Fibroblast of upper back skin (primary cell): ENCODE data around the gene MIA3.

Experiments used
- DNase-seq: peaks from one replicate; pipeline ENCODE4 v3.0.0-alpha.2; 2013

The MIA3 gene

DNA sequence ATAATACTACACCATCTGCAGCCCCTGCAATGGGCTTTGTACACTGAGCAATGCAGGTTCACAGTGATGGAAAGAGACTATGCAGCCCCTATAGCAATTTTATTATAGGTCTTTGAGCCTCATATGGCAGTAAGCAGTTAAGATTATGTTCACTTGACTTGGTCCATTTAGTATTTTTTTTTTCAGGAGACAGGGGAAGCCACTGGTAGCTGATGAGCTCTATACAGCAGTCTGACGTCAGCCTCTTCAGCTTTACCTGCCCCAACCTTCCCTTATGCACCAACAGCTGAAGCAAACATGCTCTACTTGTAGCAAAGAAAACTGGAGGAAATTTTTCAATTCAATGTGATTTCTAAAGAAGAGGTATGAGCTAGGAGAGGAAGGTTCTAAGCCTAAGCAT is 62.2 kb downstream of the MIA3 start:
- no peak for DNase-seq

DNA sequence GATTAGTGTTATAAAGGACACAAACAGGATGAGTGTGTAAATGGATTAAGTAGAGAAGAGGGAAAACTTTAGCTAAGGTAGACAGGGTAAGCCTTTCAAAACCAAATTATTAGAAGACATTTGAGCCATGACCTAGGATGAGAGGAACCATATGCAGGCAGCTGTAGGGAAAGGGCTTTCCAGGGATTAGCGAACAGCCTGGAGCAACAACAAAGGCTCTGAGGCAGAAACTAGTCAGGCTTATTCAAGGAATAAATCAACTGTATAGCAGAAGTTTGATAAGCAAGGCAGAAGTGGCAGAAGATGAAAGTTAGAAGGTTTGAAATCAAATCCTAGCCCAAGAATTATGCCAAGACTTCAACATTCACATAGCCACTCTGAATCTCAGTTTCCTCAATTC is 73.1 kb downstream of the MIA3 start:
- DNase-seq = no peak

DNA sequence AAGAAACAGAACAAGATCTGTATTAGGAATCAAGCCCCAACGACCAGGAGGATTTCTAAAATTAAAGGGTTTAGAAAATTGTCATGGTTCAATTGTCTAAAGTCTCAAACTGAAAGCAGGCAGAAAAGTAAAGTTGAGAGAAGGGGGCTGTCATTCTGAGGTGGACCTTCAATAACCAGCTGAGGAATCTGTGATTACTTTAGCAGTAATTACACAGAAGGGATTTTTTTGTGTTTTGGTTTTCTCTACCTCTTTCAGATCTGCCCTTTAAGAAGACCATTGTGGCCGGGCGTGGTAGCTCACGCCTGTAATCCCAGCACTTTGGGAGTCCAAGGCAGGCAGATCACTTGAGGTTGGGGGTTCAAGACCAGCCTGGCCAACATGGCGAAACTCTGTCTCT is 77.0 kb downstream of the MIA3 start:
- DNase-seq = no peak

DNA sequence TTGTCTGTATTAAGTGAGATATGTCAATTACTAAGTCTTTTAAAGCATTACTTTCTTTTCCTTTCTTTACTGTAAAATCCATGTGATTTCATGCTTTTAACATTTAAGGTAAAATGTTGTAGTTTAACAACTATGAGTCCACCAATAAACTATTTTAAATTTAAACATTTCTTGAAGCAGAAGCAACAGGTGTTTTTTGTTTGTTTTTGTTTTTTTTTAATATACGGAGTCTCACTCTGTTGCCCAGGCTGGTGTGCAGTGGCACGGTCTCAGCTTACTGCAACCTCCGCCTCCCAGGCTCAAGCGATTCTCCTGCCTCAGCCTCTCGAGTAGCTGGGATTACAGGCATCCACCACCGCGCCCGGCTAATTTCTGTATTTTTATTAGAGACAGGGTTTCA is 78.8 kb downstream of the MIA3 start:
- no peak for DNase-seq

DNA sequence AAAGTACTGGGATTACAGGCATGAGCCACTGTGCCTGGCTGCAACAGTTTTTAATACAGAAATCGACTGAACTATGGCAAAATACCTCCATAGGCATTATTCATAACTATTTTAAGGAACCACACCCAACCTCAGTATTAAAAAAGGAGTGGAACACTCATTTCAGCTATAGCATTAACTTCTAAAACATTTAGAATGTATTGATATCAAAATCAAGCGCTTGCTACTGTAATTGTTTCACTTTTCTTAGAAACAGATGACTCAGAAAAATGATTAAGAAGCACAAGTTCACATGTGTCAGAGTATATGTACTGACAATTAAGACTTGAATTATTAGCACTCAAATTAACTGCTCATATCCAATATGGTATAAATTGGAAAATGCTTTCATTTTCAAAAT is 79.3 kb downstream of the MIA3 start:
- no peak for DNase-seq

DNA sequence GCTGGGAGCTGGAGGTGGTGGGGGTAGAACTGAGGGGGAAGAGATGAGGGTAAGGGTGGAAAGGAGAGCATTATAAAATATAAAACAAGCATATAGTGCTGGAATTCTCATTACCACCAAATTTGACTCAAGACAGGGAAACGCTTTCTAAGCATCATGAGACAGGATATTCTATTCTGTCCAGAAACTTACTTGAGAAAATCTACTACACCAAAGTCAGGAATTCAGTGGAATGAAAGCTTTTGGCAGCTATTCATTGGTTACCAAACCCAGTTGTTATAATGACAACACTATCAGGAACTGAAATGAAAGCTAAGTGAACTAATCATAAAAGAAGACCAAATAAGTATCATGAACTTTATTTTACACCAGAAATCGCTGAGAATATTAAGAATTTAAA is 79.9 kb downstream of the MIA3 start:
- peak; percentile 28 for DNase-seq

DNA sequence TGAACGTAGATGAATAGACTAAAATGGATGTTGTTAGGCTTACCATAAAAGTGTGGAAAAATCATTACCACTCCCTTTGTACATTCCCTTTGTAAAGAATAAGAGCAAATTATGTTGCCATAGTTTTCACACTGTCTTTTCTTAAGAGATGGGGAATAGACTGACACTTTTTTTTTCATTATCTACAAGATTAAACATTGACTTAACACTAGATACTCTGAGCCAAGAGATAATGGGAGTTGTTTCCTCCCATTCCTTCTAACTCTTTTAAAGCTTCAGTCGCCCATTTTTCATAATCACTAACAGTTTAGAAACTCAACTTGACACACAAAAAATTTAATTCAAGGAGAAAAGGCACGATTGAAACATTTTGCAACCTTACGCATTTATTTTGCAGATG is 84.3 kb downstream of the MIA3 start:
- DNase-seq = no peak

DNA sequence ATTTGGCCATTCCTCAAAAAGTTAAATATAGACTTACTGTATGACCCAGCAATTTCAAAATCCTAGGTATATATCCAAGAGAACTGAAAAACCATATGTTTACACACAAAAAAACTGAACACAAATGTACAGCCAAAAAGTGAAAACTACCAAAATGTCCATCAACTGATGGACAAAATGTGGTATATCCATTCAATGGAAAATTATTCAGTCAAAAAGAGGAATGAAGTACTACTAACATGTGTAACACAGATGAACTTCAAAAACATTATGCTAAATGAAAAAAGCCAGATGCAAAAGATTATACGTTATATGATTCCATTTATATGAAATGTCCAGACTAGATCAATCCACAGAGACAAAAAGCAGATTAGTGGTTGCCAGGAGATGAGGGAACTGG is 86.4 kb downstream of the MIA3 start:
- no peak for DNase-seq

DNA sequence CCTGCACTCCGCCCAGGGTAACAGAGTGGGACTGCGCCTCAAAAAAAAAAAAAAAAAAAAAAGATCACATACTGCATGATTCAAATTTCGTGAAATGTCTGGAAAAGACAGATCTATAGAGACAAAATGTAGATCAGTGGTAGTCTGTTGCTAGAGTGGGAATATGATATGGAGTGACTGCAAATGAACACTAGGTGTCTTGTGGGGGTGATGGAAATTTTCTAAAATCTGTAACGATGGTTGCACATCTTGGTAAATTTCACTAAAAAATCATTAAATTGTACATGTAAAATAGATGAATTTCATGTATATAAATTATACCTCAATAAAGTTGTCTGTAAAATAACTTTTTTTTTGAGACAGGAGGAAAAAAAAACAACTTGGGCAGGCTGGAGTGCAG is 88.9 kb downstream of the MIA3 start:
- DNase-seq = no peak

DNA sequence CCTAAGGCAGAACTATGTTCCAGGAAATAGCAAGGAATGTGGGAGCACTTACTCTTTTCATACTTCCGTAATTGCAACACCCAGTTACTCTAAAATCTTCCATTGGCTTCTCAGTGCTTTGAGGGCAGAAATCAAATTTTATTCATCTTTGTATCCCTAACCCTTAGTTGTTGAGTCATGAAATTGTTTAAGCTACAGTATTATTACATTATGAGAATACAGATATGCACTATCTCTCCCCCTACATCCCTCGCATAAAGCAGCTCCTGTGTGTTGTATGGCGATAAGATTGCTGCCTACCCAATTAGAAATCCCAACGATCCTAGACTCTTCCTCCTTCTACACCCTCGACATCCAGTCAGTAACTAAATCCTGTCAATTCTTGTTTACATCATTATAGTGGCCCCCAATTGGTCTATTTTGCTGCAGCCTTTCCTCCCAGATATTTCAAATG is 91.8 kb downstream of the MIA3 start:
- no peak for DNase-seq

DNA sequence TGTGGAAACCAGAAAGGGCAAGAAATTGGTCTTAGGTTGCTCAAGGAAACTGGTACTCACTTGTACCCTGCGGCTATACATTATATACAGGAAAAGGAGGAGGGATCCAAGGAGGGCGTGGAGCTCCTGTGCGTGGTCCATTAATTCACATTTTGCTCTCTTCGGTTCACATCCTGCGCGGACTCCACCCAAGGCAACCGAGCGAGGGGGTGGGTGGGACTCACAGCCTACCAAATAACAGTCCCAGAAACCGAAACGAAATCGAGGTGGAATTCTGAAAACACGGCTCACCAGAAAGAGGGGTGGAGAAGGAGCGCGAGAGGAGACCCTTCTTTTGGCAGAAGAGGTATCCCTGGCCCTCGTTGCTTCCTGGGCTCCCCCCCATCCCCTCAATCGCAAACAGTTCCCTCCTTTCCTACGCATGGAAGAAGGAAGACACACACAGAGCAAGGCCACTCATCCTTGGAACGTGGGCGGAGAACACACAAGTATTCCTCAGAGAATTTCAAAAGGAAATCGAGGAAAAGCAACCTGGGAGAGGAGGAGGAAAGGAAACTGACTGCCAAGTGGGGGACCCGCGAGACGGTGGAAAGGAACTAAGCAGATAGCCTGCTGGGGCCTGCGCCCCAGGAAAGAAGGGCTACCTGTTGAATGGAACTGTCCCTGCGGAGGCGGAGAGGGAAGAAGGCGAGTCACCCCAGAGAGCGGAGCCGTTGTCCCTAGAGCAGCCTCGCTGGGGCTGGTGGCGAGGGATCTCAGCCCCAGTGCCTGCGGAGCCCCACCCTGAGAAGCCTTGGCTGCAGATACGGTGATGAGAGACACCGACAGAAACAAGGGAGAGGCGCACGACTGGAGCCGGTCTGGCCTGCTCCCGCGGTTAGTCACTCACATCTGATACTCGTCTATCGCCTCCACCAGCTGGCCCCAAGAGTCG is 93.7 kb downstream of the MIA3 start:
- peak; percentile 55 for DNase-seq

DNA sequence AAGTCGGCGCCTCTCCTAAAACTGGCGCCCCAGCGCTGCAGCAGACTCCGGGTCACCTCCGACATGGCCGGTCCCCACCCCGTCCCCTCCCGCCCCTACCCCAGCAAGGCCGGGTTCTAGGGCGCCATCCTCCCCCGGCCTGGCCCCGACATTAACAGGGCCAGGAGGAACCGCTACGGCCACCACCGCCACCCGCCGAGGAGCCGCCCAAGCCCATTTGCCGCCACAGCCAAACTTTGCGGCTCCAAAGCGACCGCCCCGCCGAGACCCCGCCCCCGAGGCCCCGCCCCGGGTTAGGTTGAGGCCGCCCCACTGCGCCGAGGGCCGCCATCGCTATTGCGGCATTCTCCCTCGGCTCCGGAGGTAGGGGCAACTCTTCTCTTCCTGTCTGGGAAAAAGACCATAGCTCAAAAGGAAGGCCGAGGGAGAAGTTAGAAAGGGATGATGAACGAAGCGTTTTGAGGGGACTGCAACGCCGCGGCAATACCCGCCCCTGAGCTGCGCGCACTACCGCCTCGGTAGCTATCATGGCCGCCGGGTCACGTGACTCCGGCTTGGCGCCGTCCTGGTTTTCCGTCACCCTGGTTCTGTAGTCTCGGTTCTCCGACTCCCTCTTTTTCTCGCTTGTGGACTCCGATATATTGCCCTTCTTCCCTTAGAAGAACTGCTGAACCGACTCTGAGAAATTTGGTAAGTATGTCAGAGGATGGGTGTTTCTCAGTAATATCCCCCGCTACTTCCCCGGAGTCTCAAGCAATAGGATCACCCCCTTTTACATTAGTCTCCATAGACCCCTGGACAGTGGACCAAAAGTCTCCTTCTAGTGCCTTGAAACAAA is 94.6 kb downstream of the MIA3 start, which contains the start of the genes AIDA and BROX:
AIDA (minus strand) TSS at position 239 of the 838 bp plus-strand sequence; CDS start at position 65, 174 bp downstream.
BROX (plus strand) TSS at position 312 of the 838 bp plus-strand sequence. CDS start 3,136 bp downstream, outside the sequence.
- peak; percentile 84 for DNase-seq

DNA sequence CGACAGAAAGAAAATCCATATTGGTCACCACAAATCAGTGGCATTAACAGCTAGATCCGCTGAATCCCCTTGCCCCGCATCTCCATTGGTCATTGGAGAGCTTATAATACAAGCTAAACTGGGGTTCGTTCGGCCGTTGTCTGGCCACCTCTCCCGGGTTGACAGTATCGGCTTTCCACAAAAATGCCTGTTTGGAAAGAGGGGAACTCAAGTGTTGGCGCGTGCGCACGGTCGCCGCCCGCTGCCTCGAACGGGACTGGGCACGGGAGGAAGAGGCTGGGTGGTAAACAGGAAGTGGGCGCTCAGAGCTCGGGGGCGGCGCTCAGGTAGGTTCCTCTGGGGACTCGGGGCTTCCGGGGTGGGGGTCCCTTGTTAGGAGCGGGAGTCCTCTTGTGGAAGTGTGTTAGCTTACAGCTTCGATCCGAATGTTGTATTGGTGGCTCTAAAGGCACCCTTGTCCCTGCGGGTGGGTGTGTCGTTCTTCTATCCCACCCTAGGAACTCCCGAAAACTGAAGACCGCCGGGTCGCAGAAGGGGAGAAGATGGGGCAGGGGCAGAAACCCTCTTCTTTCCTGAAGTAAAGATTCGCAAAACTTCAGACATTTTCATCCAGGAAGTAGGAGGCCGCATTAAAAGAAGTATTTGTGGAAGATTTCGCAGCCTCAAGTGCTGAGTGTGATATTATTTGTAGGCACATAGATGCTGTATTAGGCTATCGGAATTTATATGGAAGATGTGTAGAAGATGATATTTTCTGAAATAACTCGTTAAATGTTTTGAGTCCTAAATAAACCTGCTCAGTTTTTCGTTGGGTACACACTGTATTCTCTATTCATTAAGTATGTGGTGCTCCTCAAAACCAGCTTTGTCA is 95.4 kb downstream of the MIA3 start:
- DNase-seq = peak; percentile 94

DNA sequence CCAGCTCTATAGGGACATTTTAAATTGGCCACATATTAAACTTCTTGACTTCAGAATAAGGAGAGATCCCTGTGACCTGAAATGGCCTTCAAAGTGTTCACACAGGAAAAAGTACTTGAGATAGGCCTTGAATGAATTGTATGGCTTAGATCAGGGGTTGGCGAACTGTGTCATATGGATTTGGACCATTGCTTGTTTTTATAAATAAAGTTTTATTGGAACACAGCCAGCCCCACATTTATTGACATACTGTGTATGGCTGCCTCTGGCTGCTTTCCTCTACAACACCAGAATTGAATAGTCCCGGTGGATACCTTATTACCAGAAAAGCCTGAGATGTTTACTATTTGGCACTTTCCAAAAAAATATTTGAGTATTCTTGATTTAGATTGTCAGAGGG is 98.5 kb downstream of the MIA3 start:
- no peak for DNase-seq
